Activated gamma-delta T cell treated with anti-CD3 and anti-CD28 coated beads, Interleukin-2, amount 50 U/mL, for 16 hours (primary cell): ENCODE results near the gene TPTE.
"Not testable (repeated sequence)": the region's sequence is repeated elsewhere in the genome, so short reads cannot be mapped to it uniquely, and the experiment has no call there.

Experiments
- DNase-seq: peaks from one replicate; pipeline ENCODE4 v3.0.0-alpha.2; 2020; ENCODE audit warnings: low read depth

TPTE gene

DNA sequence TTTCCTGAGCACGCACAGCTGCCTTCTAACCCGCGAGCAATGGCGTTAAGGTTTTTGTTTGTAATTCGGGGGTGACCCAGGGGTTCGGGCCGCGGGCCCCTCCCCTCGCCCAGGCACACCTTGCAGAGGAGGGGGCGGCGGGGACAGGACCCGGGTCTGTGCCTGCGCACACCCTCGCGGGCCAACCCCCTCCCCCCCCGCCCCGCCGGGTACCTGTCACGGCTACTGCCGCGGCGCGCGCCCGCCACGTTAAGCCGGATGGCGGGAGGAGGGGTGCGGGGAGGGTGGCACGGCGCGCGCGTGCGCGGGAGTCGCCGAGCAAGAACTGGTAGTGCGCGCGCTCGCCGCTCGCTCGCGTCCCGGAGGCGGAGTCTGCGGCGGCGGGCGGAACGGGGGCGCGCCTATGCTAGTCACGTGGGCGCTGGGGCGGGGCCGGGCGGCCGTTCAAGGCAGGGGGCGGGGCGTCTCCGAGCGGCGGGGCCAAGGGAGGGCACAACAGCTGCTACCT is at the start of gene TPTE:
TPTE (plus strand) TSS at position 493 of the 508 bp plus-strand sequence. CDS start 17,141 bp downstream, outside the sequence.
- no peak for DNase-seq

DNA sequence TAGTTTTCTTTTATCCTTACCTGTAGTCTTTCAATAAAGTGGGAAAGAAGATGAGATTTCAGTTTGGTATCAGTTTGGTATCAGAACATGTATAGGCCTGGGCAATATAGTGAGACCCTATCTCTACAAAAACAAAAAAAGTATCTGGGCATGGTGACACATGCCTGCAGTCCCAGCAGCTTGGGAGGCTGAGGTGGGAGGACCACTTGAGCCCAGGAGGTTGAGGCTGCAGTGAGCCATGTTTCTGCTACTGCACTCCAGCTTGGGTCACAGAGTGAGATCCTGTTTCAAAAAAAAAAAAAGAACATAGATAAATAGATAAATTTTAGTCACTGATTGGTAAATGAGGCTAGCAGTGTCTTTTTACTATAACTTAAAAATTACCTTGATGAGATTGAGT is 49.4 kb upstream of the TPTE start:
- DNase-seq: not testable (repeated sequence)

DNA sequence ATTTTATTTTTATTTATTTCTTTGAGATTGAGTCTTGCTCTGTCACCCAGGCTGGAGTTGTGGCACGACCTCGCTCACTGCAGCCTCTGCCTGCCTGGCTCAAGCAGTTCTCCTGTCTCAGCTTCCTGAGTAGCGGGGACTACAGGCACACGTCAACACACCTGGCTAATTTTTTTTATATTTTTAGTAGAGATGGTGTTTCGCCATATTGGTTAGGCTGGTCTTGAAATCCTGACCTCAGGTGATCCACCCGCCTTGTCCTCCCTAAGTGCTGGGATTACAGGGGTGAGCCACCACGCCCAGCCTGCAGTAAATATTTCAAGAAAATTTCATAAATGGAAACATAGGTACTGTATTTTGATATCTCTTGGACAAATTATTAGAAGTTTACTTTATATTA is 43.6 kb upstream of the TPTE start:
- not testable (repeated sequence) for DNase-seq

DNA sequence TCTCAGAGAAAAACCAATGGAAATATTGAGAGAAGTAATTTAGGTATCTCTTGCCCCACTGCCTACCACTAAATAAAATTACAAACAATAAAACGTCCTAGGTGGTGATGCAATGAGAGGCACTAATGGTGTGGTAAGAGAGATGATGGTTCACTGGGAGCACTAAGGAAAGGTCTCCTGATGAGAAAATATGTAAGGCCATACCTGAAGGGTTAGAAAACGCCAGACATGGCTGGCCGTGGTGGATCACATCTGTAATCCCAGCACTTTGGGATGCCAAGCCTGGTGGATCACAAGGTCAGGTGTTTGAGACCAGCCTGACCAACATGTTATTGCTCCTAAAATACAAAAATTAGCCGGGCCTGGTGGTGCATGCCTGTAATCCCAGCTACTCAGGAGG is 41.5 kb upstream of the TPTE start:
- not testable (repeated sequence) for DNase-seq

DNA sequence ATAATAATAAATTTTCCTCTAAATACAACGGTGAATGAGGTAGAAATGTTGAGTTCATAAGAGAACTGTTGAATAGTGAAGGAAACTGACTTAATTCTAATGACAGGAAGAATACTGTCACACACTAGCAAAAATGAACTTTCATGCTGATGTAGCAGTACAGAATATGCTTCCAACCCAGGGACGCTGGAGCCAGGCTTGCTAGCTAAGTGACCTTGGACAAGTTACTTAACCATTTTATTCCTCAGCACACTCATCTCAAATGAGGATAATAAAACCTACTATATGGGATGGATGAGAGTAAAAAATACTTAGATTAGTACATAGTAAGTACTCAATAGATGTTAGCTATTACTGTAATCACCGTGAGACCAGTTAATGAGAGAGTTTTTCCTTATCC is 36.5 kb upstream of the TPTE start:
- not testable (repeated sequence) for DNase-seq

DNA sequence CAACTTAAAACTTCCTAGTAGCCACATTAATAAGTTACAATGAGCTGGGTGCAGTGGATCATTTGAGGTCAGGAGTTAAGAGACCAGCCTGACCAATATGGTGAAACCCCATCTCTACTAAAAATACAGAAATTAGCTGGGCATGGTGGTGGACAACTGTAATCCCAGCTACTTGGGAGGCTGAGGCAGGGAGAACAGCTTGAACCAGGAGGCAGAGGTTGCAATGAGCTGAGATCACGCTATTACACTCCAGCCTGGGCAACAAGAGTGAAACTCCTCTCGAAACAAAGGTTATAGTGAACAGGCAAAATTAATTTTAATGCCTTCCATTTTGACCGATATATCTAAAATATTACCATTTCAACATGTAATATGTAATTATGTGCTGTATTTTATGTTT is 30.9 kb upstream of the TPTE start:
- DNase-seq: not testable (repeated sequence)

DNA sequence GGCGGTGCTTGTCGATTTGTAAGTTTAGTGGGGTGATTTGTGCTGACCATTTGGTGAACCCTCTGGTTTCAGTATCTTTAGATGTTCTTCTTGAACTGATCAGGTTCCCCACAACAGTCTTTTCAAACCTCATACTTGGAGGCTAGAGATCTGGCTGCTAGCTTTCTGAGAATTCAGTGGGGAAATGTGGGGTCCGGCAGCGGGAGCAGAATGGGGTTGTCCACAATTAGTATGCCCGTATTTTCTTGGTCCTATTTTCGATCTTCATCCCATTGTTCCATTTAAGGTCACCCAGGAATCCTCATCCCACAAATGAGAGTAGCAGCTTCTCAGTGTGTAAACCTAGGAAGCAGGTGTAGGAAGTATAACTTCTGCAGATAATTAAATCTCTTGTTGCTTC is 10.3 kb upstream of the TPTE start:
- no peak for DNase-seq

DNA sequence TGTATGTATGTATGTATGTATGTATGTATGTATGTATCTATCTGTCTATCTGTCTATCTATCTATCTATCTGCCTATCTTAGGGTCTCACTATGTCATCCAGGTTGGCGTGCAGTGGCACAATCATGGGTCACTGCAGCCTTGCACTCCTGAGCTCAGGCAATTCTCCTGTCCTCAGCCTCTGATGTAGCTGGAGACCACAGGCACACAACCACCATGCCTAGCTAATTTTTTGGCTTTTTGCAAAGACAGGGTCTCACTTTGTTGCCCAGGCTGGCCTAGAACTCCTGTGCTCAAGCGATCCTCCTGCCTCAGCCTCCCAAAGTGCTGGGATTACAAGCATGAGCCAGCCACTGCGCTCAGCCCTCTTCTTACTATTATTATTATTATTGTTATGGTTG is 4.5 kb upstream of the TPTE start:
- not testable (repeated sequence) for DNase-seq

DNA sequence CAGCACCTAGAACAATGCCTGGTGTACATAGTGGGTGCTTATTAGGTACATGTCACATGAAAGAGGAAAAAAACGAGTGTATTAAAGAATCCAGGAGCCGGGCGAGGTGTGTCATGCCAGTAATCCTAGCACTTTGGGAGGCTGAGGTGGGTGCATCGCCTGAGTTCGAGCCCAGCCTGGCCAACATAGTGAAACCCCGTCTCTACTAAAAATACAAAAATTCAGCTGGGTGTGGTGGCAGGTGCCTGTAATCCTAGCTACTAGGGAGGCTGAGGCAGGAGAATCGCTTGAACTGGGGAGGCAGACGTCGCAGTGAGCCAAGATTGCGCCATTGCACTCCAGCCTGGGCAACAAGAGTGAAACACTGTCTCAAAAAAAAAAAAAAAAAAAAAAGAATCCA is 3.5 kb upstream of the TPTE start:
- not testable (repeated sequence) for DNase-seq

DNA sequence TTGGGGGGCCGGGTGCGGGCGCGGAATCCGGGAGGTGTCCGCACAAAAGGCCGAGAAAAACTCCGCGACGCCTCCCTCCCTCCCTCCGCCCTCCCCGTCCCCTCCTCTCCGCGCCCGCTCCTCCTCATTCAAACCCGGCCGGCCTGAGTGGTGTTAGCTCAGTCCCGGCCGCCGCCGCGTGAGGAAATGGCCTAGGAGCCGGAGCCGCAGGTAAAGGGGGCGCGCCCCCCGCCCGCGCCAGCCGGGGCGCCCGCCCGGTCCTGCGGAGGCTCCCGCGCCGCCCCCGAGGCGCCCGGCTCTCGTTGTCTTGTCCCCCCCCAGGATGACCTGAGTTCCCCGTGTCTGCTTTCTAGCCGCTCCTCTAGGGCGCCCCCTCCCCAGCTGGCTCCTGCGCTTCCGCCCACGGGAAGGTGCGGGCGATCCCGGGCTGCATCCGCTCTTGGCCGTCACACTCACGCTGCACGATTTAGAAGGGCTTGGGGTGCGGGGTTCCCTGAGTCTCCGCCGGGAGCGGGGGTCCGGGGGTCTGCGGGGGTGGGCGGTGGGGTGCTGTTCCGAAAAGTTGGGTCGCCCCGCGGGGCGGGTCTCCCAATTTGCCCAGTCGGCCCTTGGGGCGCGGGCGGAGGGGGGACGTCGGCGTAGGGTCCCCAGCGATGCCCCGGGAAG is 585 bp downstream of the TPTE start:
- DNase-seq: not testable (repeated sequence)

DNA sequence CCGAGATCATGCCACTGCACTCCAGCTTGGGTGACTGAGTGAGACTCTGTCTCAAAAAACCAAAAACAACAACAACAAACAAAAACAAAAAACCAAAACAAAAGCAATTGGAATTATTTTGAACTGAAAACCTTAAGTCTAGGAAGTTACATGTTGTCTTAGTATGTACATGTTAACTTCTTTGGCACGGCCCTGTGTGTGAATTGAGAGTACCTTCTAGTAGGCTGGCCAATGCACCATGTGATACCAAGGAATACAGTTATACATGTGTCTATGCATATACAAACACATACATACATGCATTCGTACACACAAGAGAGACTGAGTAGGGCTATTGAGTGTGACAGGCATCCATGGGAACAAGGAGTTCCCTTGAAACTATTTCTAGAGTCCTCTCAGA is 18.6 kb downstream of the TPTE start:
- no peak for DNase-seq

DNA sequence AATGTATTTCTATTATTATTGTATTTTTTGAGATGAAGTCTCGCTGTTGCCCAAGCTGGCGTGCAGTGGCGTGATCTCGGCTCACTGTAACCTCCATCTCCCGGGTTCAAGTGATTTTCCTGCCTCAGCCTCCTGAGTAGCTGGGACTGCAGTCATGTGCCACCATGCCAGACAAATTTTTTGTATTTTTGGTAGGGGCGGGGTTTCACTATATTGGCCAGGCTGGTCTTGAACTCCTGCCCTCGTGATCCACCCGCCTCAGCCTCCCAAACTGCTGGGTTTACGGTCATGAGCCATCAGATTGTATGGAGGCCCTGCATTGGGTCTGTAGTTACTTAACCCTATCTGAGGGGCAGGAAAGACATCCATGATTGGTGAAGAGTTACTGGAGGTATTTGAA is 23.0 kb downstream of the TPTE start:
- not testable (repeated sequence) for DNase-seq

DNA sequence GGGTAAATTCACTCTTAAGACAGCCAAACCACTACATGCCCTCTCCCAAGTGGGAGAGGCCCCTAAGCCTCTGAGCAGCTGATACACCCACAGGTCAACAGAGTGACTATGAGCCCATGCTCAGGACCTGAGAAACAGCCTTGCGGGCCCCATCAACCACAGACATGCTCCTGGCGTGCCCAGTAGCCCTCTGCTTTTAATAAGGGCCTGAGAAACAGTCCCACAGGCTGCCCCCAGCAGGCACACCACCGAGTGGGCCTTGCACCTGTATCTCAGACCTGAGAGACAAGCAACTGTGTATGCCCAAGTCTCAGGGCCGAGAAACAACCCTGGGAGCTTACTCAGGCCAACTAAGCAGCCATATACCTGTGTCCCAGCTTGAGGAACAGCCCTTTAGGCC is 26.5 kb downstream of the TPTE start:
- DNase-seq: not testable (repeated sequence)

DNA sequence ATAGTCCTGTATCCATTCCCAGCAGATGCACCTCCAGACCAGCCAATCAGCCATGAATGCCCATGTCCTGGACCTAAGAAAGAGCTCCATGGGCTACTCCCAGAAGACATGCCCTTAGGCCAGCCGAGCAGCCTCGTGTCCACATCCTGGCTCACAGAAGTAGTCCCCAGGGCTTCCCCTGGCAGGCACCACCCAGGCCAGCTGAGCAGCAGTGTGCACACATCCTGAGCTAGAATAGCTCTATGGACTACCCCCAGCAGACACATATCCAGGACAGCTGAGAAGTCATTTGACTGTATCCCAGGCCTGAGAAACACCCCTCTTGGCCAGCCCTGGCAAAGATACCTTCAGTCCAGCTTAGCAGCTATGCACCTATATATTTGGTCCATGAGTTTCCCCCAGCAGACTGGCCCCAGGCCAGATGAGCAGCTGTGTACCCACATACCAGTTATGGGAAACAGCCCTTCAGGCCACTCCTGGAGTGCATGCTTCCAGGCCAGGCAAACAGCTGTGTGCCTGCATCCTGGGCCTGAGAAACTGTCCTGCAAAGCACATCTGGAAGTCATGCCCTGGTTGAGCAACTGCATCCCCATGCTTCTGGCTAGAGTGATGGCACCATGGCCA is 27.1 kb downstream of the TPTE start:
- not testable (repeated sequence) for DNase-seq

DNA sequence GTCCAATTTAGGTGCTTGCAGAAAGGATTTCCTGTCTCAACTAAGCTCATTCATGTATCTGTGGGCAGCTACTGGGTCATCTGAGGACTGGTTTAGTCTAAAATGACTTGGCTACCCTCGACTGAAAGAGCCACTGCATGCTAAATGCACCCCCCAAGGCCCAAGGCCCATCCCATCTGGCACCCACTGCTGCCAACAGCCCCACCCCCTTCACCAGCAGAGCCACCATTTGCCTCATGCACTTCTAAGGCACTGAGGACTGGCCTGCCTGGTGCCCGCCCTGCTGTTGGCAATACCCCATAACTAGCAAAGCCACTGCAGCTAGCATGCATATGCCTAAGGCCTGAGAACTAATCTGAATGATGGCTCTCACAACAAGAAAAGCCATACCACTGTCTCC is 49.4 kb downstream of the TPTE start:
- not testable (repeated sequence) for DNase-seq

DNA sequence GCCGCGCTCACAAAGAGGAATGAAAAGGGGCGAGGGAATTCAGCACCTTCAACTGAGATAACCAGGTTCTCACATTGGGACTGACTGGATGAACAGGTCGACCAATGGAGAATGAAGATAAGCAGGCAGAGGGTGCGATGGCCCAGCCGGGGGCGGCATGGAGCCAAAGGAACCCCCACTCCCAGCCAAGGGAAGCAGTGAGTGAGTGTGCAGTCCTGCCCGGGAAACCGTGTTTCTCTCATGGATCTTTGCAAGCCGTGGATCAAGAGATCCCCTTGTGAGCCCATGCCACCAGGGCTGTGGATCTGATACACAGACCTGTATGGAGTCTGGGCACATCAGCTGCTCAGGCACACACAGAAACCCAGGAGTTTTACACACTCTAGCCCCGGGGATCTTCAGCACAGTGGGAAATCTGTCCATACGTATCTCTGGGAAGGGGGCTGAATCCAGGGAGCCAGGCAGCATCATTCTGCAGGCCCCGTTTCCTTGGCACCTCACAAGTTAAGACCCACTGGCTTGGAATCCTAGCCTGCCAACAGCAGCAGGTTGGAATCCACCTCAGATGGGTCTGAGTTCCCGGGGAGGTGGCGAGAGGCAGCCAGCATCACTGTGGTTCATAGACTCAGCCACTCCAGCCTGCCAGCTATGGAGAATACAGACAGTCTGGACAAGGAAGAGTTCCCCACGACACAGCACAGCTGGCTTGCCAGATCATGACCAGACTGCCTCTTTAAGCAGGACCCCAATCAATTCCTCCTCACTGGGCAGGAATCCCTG is 53.3 kb downstream of the TPTE start:
- DNase-seq: not testable (repeated sequence)

DNA sequence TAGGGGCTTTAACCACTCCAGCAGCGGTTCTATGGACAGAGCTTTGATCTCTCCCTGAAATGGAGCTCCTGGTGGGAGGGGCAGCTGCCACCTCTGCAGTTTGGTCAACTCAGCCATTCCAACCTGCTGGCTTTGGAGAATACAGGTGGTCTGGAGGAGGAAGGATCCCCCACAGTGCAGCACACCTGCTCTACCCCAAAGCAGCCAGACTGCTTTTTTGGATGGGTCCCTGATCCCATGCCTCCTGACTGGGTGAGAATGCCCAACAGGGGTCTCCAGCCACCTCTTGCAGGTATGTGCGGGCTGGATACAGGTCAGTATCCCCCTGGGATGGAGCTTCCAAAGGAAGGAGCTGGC is 53.9 kb downstream of the TPTE start:
- DNase-seq: no peak

DNA sequence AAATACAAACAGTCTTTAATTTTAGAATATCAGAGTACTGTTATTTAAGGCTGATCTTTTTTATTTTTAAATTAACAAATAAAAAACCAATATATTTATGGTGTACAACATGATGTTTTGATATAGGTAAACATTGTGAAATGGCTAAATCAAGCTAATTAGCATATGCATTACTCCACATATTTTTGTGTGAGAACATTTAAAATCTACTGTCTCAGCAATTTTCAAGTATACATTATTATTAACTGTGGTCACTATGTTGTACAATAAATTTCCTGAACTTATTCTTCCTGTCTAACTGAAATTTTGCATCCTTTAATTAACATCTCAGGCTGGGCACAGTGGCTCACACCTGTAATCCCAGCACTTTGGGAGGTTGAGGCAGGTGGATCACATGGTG is 57.5 kb downstream of the TPTE start:
- not testable (repeated sequence) for DNase-seq

DNA sequence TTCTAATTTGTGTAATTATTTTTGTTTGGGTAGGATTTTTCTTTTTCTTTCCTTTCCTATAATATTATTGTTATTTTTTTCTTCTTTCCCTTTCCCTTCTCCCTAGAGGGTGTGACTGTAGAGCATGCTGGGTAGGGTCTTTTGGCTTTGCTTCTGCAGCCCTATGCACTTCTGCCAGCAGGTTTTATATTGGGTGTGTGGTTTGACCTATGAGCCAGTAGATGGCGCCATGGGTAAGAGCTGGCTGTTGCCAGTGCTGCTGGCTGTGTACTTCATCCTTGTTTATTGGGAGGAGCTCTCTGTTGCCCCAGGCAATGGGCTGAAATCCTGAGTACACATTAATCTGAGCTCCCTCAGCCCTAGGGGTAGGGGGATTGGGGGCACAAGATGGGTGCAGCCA is 67.7 kb downstream of the TPTE start:
- not testable (repeated sequence) for DNase-seq

DNA sequence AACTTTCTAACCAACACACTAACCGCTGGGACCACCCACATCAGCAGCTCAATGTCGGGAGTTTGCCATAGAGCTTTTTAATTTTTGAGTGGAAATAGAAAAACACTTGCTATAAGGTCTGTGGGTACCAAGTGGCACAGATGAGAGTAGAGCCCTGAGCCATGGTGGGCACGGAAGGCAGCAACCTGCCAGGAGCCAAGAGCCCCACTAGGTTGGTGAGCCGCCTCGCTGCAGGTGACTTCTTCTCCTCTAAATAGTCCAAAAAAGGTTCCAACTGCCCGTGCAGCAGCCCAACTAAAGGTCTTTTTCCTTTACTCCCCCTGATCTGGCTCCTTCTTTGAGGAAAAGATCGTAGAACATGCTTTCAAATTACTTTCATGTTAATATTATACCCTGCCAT is 85.7 kb downstream of the TPTE start:
- not testable (repeated sequence) for DNase-seq

DNA sequence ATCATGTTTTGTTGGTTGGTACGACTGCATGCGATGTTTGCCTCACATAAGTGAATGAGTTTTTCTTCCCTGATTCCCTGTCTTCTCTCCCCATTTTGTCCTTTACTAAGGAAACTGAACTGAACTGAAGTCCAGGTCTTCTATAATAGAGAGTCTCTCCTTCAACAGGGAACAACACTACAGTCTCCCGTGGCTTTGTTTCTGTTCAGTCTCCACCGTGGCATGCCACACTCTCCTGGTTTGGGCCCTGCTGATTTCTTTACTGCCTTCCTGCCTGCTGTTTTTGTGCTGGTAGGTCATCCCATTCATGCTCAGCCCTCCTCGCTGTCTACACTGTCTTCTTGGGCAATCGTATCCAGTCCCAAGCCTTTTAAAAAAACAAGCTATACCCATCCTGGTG is 92.9 kb downstream of the TPTE start:
- DNase-seq: not testable (repeated sequence)

DNA sequence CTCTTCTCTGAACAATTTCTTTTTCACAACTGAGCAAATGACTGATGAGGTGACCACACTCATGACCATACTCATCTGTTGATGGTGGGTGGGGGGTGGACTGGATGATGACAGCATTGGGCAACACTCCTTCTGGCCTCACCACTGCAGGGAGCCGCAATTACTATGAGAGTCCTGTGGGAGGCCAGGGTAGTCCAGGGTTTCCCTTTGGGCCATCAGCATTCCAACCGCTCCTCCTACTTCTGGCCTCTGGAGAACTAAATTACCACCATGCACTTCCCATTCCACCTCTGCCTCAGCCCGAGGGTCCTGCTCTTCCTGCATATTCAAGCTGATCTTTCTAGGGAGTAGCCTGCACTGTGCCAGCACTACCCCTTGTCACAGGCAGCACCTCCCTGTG is 94.7 kb downstream of the TPTE start:
- DNase-seq: not testable (repeated sequence)

DNA sequence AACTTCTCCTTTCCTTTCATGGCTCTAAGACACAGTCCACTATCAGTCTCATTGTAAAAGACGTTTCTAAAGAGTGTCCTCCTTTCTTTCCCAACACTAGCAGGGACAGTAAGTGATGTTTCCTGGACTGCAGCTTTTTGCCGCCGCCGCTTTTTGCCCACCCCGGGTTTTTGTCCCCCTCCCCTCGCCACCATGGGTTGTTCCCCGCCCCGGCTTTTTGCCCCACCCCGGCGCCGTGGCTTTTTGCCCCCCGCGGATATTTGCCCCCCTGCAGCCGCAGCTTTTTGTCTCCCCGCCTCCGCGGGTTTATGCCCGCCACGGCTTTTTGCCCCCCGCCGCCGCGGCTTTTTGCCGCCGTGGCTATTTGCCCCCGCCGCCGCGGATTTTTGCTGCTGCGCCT is 95.2 kb downstream of the TPTE start:
- no peak for DNase-seq
